HG03342 (cell line): ENCODE data around the gene FAM219B.

Experiments used
- ATAC-seq: cut with Tn5 transposase; IDR thresholded peaks from one replicate; pipeline ENCODE4 v1.9.1; 2021; ENCODE audit warnings: mild to moderate bottlenecking, moderate library complexity; ENCODE audit not compliant: unreplicated experiment

Gene FAM219B

DNA sequence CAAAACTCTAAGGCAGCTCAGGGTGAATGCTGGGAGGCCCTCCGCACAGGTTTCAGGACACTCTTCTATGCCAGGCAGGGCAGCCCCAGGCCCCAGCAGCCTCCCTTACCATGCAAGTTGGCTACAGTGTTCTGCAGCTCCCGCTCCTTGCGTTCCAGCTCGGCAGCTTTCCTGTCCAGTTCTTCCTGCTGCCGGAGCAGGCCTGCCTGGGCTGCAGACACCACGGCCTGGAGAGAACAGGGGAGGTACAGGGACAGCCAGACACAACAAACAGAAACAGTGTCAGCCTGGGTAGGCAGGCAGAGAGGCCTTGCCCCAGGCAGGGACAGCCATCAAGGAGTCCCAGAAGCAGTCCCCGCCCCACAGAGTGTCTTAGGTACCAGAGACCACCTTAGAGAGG, 54.7 kb downstream of the FAM219B start:
- no peak for ATAC-seq

DNA sequence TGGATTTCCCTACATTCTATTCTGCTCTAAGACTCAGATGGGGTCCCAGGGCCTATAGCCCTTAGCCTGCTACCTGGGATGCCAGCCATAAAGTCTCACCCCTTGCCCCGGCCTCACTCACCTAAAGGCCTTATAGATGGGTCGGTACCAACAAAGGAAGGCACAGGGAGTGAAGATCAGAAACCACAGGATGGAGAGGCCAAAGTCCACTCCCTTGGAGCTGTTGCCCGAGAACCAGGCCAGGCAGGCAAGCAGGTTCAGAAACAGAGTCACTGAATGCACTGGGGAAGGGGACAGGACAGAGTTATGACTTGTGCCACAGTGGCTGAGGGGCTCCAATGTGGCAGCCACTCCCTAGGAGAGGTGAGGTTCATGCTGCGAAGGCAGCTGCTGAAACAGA, 56.3 kb downstream of the FAM219B start:
- no peak for ATAC-seq
